Measurements from ENCODE around the gene GATA5.

Gene GATA5

DNA sequence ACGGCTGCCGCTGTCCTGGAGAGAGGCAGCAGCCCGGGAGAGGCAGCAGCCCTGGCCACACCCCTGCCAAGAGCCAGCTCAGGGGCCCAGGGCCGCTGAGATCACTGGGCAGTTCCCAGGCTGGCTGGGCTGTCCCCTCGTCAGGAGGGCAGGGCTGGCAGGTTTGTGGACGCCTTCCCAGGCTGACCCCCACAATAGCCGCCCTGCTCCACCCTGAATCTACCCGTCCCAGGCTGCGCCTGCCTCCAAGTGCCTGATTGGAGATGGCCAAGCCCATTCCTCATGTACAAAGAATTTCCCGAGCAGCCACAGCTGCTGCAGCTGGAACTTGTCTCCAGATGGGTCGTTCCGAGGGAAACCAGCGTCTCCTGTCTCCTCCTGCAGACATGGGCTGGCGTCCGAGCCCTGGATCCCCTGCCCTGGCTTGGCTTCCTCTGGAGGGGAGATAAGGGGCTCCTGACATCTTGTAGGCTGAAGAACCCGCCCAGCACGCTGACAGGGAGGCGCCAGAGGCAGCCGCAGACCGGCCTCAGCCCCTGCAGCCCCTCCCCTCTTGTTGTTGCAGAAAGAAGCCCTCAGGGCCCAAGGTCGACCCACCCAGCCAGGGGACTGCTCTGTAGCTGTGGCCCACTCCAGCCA lies 9.4 kb upstream of the GATA5 start:
- DNase-seq (ENCODE audit: low spot score in 2 of 2) (no peak), ATAC-seq (no peak)

DNA sequence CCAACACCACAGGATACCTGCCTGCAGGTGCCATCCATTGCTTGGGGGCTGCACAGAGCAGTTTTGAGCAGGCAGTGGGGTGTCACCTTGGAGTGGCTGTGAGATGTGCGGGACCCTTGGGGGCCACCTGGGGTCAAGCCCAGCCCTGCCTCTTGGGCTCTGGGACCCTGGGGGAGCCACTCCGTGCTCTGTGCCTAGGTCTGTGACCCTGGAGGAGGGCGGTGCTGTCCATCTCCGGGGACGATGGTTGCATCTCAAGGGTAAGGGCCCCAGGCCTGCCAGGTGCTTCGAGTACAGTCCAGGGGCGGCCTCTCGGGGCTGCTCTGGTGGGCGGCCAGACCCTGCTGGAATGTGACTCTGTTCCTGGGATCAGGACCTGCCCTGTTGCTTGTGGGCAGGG lies 8.7 kb upstream of the GATA5 start:
- no peaks in the 10 kb centered on the region for H3K36me3 Mint-ChIP-seq
- no peaks in the 10 kb centered on the region for H3K9me3 Mint-ChIP-seq
- H3K4me1 Mint-ChIP-seq, result peaks cover 11% of the 10 kb centered on the region
- H3K27ac Mint-ChIP-seq, result no peak overlapping the region
- H3K4me3 Mint-ChIP-seq, result no peak overlapping the region
- ATAC-seq (no peak), DNase-seq (ENCODE audit: low spot score in 2 of 2) (no peak)

More for the DNA sequence above, 9.4 kb upstream of the GATA5 start:
- no peak overlapping the region for H3K27ac Mint-ChIP-seq
- no peaks in the 10 kb centered on the region for H3K9me3 Mint-ChIP-seq
- no peak overlapping the region for H3K4me3 Mint-ChIP-seq
- H3K36me3 Mint-ChIP-seq, result no peaks in the 10 kb centered on the region
- H3K4me1 Mint-ChIP-seq, result peaks cover 10% of the 10 kb centered on the region

DNA sequence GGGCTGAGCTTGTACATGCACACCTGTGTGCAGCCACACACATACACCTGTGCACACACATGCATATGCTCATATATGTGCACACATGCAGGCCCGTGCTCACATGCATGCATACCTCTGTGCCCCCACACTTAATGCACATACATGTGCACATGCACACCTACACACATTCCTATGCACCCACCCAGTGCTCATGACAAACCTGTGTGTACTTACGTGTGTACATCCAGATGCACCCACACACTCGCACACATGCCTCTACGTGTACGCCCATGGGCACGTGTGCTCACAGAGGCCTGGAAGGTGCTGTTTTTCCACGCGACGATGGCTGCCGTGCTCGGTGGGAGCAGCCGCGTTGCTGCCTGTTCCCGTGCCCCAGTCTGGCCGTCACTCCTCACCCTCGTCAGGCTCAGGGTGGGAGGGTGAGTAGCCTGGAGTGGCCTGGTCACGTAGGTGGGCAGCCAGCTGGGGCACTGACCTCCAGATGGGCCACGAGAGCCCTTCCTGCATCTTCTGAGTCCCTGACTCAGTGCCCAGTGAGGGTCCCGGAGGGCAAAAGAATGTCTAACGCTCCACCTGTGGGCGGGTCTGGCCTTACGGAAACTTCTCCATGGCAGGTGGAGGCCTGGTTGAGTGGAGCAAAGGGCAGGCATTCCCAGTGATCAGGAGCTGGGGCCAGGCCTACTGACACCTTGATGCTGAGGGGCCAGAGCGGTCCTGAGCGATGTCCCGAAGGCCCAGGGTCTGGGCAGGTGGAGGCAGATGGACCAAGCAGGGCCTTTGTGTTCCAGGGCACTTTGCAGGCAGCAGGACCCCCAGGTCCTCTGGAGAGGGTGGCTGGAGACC lies 8.0 kb upstream of the GATA5 start:
- no peak for DNase-seq (ENCODE audit: low spot score in 2 of 2)
- H3K9me3 Mint-ChIP-seq, result no peaks in the 10 kb centered on the region
- peaks cover 17% of the 10 kb centered on the region for H3K4me1 Mint-ChIP-seq
- H3K27ac Mint-ChIP-seq, result no peak overlapping the region
- H3K36me3 Mint-ChIP-seq, result no peaks in the 10 kb centered on the region
- ATAC-seq, result no peak
- no peak overlapping the region for H3K4me3 Mint-ChIP-seq

GRCh38 chr20:62482974-62483373 lies 7.2 kb upstream of the GATA5 start:
- DNase-seq (ENCODE audit: low spot score in 2 of 2), result no peak
- ATAC-seq, result no peak
- no peaks in the 10 kb centered on the region for H3K36me3 Mint-ChIP-seq
- no peaks in the 10 kb centered on the region for H3K9me3 Mint-ChIP-seq
- H3K4me3 Mint-ChIP-seq, result no peak overlapping the region
- peaks cover 17% of the 10 kb centered on the region for H3K4me1 Mint-ChIP-seq
- H3K27ac Mint-ChIP-seq, result no peak overlapping the region

GRCh38 chr20:62482146-62482809 lies 6.5 kb upstream of the GATA5 start:
- peaks cover 17% of the 10 kb centered on the region for H3K4me1 Mint-ChIP-seq
- ATAC-seq (peak; percentile 34), DNase-seq (ENCODE audit: low spot score in 2 of 2) (no peak)
- no peak overlapping the region for H3K27ac Mint-ChIP-seq
- H3K9me3 Mint-ChIP-seq, result no peaks in the 10 kb centered on the region
- H3K36me3 Mint-ChIP-seq, result no peaks in the 10 kb centered on the region
- no peak overlapping the region for H3K4me3 Mint-ChIP-seq

GRCh38 chr20:62481425-62482145 lies 5.8 kb upstream of the GATA5 start:
- Mint-ChIP-seq H3K4me1 (peaks cover 24% of the 10 kb centered on the region), H3K4me3 (no peak overlapping the region), H3K27ac (no peak overlapping the region), H3K9me3 (no peaks in the 10 kb centered on the region), H3K36me3 (no peaks in the 10 kb centered on the region)
- no peak for DNase-seq (ENCODE audit: low spot score in 2 of 2)
- ATAC-seq, result no peak

GRCh38 chr20:62480318-62480717 lies 4.5 kb upstream of the GATA5 start:
- peaks cover 25% of the 10 kb centered on the region for H3K4me1 Mint-ChIP-seq
- H3K9me3 Mint-ChIP-seq, result no peaks in the 10 kb centered on the region
- H3K36me3 Mint-ChIP-seq, result no peaks in the 10 kb centered on the region
- ATAC-seq, result no peak
- H3K27ac Mint-ChIP-seq, result no peak overlapping the region
- DNase-seq (ENCODE audit: low spot score in 2 of 2), result no peak
- H3K4me3 Mint-ChIP-seq, result no peak overlapping the region

GRCh38 chr20:62479656-62480055 lies 3.9 kb upstream of the GATA5 start:
- DNase-seq (ENCODE audit: low spot score in 2 of 2) (no peak), ATAC-seq (no peak)
- no peaks in the 10 kb centered on the region for H3K36me3 Mint-ChIP-seq
- peak overlapping the region; percentile 23 for H3K27ac Mint-ChIP-seq
- no peak overlapping the region for H3K4me3 Mint-ChIP-seq
- H3K4me1 Mint-ChIP-seq, result peaks cover 25% of the 10 kb centered on the region
- no peaks in the 10 kb centered on the region for H3K9me3 Mint-ChIP-seq

- H3K4me1 Mint-ChIP-seq, result peaks cover 25% of the 10 kb centered on the region
- DNase-seq (ENCODE audit: low spot score in 2 of 2) (no peak), ATAC-seq (no peak)
- peak overlapping the region; percentile 23 for H3K27ac Mint-ChIP-seq
- H3K9me3 Mint-ChIP-seq, result no peaks in the 10 kb centered on the region
- H3K36me3 Mint-ChIP-seq, result no peaks in the 10 kb centered on the region
- no peak overlapping the region for H3K4me3 Mint-ChIP-seq
These were observed 3.4 kb upstream of the GATA5 start for GRCh38 chr20:62479156-62479555.

GRCh38 chr20:62477669-62478455 lies 2.1 kb upstream of the GATA5 start:
- Mint-ChIP-seq H3K4me3 (no peak overlapping the region), H3K27ac (no peak overlapping the region), H3K36me3 (no peaks in the 10 kb centered on the region), H3K4me1 (peaks cover 23% of the 10 kb centered on the region), H3K9me3 (no peaks in the 10 kb centered on the region)
- ATAC-seq (no peak), DNase-seq (ENCODE audit: low spot score in 2 of 2) (no peak)

GRCh38 chr20:62476056-62476838 lies 452 bp upstream of the GATA5 start:
- Mint-ChIP-seq H3K4me1 (peaks cover 15% of the 10 kb centered on the region), H3K4me3 (peak overlapping the region; percentile 59), H3K9me3 (no peaks in the 10 kb centered on the region), H3K36me3 (no peaks in the 10 kb centered on the region), H3K27ac (no peak overlapping the region)
- no peak for DNase-seq (ENCODE audit: low spot score in 2 of 2)
- no peak for ATAC-seq

GRCh38 chr20:62475027-62475771 lies 596 bp downstream of the GATA5 start:
- no peak overlapping the region for H3K27ac Mint-ChIP-seq
- H3K4me3 Mint-ChIP-seq, result no peak overlapping the region
- DNase-seq (ENCODE audit: low spot score in 2 of 2) (no peak), ATAC-seq (no peak)
- peaks cover 15% of the 10 kb centered on the region for H3K4me1 Mint-ChIP-seq
- H3K36me3 Mint-ChIP-seq, result no peaks in the 10 kb centered on the region
- H3K9me3 Mint-ChIP-seq, result no peaks in the 10 kb centered on the region

DNA sequence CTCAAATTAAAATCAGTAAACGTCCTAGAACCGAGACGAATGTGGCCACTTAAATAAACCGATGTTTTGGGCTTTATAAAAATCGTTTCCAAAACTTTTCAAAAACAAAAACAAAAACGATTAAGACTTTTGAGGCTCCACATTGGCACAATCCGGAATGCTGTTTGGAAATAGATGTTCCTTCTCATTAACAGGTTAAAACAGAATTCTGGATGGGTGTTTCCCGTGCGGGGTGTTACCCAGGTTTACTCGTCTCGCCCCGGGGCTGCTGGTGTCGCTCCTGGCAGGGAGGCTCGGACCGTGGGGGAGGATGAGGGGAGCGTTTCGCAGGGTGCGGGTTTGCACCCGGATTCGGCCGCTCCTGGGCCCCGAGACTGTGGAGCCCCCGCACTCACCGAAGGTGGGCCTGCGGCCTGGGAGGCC lies 1.2 kb downstream of the GATA5 start:
- no peak overlapping the region for H3K27ac Mint-ChIP-seq
- H3K4me3 Mint-ChIP-seq, result no peak overlapping the region
- H3K4me1 Mint-ChIP-seq, result peaks cover 15% of the 10 kb centered on the region
- H3K9me3 Mint-ChIP-seq, result no peaks in the 10 kb centered on the region
- DNase-seq (ENCODE audit: low spot score in 2 of 2) (no peak), ATAC-seq (no peak)
- no peaks in the 10 kb centered on the region for H3K36me3 Mint-ChIP-seq
